ENCODE data around the gene STPG4. TPM values are rescaled to one million over a fixed set of nuclear protein-coding genes. Genes with fewer than 3 reads are reported as not detected.

Gene STPG4
- total and polyA plus RNA-seq, 12 donors, result 0.06 to 0.45 (median 0.44) TPM; not detected in 9

DNA sequence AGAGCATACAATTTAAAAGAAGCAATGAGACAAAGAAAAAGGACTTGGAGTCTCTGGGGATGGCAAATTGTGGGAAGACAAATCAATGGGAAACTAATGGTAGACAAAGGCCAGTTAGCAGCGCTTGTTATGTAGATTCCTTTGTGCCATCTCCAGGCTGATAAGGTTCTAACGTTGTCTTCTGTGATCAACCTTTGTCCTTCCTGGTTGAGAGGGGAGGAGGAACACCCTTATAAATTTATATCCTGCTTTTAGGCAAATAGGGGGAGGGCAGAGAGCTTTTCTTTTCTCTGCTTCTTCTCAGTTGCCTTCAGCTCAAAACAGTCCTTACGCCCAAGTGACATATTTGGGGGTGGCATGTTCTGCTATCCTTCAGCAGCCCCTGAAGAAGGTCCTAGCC lies 89.8 kb downstream of the STPG4 start:
- Histone ChIP-seq H3K36me3 (peaks cover 0 to 46% (median 0%) of the 10 kb centered on the region in 9 donors), H3K9me3 (no peaks in the 10 kb centered on the region), H3K4me3 (no peak overlapping the region), H3K27me3 (no peaks in the 10 kb centered on the region), H3K4me1 (peaks cover 35 to 85% (median 72%) of the 10 kb centered on the region in 9 donors), H3K27ac (peak overlapping the region in 6 of 10 donors; percentile 1 to 96 (median 50))
- ATAC-seq (no peak), DNase-seq (no peak)
- WGBS, 2 donors, result 59 to 65% methylated on average over 3 of the region's 3 CpGs
- intact Hi-C loops (cut with DNase I), result no loop called here
- no peak for TF ChIP-seq CTCF (IDR thresholded peaks at IDR 0.05)

GRCh38 chr2:47064106-47064505 lies 91.0 kb downstream of the STPG4 start:
- Histone ChIP-seq H3K9me3 (no peaks in the 10 kb centered on the region), H3K27me3 (no peaks in the 10 kb centered on the region), H3K36me3 (peaks cover 0 to 46% (median 0%) of the 10 kb centered on the region in 9 donors), H3K4me1 (peaks cover 24 to 79% (median 61%) of the 10 kb centered on the region in 9 donors), H3K4me3 (no peak overlapping the region), H3K27ac (peak overlapping the region in 6 of 10 donors; percentile 3 to 67 (median 13))
- intact Hi-C loops (cut with DNase I), result no loop called here
- DNase-seq, result no peak
- ATAC-seq, result no peak
- no peak for TF ChIP-seq CTCF (IDR thresholded peaks at IDR 0.05)
- 78 to 86% methylated on average over 5 of the region's 5 CpGs for WGBS, 2 donors

DNA sequence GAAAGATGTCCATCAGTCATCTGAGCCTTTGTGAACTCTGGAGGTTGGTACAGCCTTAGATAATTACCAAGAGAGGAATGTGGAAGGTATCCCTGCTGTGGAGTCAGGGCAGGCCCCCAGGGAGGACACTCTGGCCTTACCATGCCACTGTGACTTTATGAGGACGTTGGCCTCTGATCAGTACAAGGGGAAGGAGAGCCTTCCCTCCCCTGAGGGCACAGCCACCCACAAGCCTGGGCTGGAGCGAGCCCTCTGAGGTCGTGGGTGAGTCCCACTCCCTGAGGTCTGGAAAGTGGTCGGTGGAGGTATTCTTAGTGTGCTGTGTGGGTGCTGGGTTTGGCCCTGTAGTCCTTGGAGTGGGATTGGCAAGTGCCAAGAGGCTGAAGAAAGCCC lies 91.6 kb downstream of the STPG4 start:
- peaks cover 21 to 79% (median 57%) of the 10 kb centered on the region in 9 donors for H3K4me1 ChIP-seq
- DNase-seq, result no peak
- H3K27ac ChIP-seq, result peak overlapping the region in 8 of 10 donors; percentile 4 to 67 (median 32)
- H3K36me3 ChIP-seq, result peaks cover 0 to 46% (median 0%) of the 10 kb centered on the region in 9 donors
- no peaks in the 10 kb centered on the region for H3K9me3 ChIP-seq
- no peaks in the 10 kb centered on the region for H3K27me3 ChIP-seq
- no peak for TF ChIP-seq CTCF (IDR thresholded peaks at IDR 0.05)
- intact Hi-C loops (cut with DNase I), result no loop called here
- 72 to 73% methylated on average over 4 of the region's 4 CpGs for WGBS, 2 donors
- H3K4me3 ChIP-seq, result no peak overlapping the region
- peak in 2 of 8 donors; percentile 15 to 24 for ATAC-seq

- H3K27ac ChIP-seq, result peak overlapping the region in 9 of 10 donors; percentile 1 to 67 (median 41)
- peaks cover 27 to 79% (median 57%) of the 10 kb centered on the region in 9 donors for H3K4me1 ChIP-seq
- no peak overlapping the region for H3K4me3 ChIP-seq
- peaks cover 0 to 46% (median 0%) of the 10 kb centered on the region in 9 donors for H3K36me3 ChIP-seq
- intact Hi-C loops (cut with DNase I), result no loop called here
- 33 to 46% methylated on average over 8 of the region's 8 CpGs for WGBS, 2 donors
- TF ChIP-seq CTCF (IDR thresholded peaks at IDR 0.05), result no peak
- DNase-seq (no peak), ATAC-seq (no peak)
- no peaks in the 10 kb centered on the region for H3K27me3 ChIP-seq
- no peaks in the 10 kb centered on the region for H3K9me3 ChIP-seq
These were observed 92.2 kb downstream of the STPG4 start for GRCh38 chr2:47062681-47063537.

All from heart right ventricle (tissue), 16 donors.